ENCODE data around the gene GRIN2A.

Gene GRIN2A

DNA sequence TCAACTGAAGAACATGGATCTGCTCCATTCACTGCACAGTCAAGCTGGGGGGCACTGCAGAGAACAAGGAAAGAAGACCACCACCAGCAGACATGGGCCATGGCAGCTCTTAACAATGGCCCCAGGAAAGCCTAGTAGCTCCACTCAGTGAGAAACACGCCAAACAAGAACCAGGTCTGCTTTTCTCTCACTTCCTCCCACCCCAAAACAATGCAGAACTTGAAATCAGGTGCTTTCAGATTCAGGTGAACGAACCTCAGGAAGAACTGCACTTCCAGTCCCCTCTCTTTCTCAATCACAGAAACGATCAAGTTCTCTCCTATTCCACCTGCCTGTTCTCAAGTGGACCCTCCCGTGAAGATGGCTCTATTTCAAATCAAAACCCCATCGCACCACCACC, 155.6 kb downstream of the GRIN2A start:
- DNase-seq: no peak

DNA sequence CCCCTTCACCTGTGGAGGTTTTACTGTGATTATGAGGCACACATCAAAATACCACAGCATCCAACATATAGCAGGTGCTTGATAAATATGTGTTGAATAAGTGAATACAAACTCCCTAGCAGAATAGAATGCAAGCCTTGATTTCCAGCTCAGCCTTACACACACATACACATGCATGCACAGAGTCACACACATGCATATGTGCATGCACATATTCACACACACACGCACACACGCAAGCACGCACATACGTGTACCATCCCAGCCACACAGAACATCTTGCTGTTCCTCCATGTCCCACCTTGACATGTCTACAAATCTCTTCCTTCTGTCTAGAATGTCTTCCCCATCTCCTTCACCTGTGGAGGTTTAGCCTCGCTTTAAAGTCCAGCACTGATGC, 160.1 kb downstream of the GRIN2A start:
- no peak for DNase-seq

DNA sequence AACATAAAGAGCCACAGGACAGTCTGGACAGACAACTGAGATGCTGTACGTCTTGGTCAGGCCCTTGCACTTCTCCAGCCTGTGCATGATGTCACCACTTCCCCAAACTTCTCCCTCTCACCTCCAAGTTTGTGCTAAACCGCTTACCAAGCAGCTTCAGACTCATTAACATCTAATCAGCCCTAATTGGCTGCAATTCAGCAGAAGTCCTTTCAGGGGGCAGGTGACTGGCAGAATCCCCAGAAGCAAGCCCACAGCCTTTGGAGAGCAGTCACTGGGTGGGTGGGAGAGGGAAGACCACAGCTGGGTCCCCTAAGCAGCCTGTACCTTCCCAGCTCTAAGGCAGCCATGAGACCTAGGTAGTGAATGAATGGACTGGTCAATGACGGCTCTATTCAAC, 161.4 kb downstream of the GRIN2A start:
- no peak for DNase-seq

DNA sequence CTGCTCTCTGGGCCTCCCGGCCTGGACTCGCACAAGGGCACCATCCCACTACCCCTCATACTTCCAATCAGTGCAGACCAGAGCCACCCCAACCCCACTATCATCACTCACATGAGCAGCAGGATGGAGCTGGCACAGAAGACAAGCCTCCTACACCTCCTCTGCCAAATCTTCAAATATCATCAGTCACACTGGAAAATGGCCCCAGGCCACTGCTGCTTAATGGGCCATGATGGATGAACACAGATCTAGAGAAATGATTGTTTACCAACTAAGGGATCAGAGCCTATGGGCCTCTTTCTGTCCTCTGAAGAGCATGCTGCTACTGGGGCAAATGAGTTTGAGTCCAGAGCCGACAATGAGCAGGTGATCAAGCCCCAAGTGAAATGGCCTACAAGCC, 165.5 kb downstream of the GRIN2A start:
- DNase-seq: no peak

DNA sequence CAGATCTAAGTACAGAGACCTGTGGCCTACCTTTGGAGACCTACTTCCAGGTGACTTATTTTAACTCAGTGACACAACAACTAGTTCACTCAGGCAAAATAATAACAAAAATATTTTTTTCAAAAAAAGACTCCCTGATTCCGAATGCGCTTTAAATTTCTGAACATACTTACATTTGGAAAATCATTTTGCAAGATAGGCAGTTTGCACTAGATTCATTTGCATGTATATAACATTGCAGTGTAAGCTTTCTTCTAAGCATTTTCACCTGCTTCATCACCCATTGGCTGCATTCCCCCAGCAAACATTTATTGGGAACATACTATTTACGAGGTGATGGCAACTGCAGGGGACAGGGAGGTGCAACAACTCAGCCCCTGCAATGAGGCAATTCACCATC, 166.8 kb downstream of the GRIN2A start:
- no peak for DNase-seq

DNA sequence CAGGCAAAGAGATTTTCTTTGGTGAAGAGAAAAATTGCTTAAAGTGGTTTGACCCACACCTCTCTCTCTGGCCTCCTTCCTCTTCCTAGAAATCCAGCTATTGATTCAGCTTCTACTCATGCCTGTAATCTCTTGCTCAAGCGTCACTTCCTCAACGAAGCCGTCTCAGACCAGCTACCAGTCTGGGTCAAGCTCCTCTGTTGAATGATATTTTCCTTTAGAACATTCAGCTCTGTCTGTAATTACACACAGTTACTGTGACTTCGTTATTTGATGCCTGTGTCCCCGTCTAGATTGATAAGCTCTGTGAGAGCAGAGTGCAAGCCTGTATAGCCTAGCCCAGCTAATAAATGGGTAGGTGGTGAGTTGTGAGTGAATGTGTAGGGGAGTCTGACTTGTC, 168.5 kb downstream of the GRIN2A start:
- no peak for DNase-seq

DNA sequence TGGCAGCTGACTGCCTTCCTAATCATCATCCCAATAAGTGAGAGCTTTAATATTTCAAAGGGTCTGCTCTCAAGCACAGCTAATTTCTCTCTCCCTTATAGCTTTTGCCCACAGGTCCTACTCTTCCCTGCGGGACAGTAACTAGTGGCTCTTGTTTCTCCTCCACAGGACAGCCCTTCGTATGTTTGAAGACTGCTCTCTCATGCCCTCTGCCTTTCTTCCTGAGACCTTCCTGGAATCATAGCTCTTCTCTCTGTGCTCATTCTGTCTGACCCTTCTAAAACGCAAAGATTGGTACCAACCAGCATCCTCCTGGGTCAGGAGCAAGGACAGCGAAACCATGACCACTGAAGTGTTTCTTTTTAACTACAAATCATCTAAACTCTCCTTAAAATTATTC, 168.9 kb downstream of the GRIN2A start:
- no peak for DNase-seq

DNA sequence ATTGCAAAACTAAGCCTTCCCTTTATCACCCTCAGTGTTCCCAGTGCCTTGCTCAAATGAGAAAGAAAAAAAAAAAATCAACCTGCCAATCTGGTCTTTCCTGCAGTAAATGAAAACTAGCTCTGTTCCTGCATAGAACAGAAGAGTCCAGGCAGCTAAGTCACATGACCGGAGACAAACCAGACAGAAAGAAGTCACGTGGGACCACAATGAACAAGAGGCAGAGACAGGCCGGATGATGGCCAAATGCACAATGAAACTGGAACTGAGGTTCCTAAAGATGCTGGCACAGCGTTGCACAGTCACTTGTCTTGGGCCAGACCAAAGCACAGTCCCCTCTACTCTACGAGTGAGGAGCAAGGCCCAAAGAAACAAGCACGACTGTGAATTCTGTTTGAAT, 172.5 kb downstream of the GRIN2A start:
- no peak for DNase-seq

DNA sequence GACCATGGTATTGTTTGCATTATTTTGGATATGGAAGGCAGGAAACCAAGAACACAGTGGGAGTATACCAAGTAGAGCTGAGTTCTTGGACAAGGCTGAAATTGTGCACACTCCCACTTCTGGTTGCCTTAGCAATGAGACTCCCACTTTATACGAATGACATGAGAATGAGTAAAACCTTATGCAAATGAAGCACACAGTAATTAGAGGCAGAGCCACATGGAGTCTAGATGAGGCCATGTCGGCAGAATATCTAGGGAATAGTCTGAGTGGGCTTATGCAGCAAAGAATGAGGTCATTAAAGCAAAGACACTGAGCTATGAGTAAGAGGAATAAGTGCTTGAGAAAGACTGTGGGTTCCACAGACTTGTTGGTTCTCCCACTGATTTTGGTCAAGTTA, 178.7 kb downstream of the GRIN2A start:
- no peak for DNase-seq

DNA sequence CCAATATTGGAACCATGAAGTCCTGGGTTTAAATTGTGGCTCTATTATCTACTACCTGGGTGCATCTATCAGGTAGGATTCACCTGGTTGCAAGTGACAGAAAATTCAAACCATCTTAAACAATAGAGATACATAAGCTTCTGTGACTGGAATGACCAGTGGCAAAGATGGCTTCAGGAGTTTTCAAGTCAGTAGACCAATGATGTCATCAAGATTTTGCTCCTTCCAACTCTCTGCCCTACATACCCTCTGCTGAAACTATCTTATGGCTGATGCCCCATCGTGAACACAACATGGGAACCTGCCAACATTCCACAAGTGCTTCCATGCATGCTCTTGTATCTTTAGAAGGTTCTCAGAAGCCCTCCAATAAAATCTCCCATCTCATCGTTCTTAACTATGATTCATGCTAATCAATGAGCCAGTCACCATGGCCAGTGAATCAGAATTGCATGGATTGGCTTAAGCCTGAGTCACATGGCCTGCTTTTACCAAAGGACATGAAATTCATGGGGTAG, 180.9 kb downstream of the GRIN2A start:
- no peak for DNase-seq

DNA sequence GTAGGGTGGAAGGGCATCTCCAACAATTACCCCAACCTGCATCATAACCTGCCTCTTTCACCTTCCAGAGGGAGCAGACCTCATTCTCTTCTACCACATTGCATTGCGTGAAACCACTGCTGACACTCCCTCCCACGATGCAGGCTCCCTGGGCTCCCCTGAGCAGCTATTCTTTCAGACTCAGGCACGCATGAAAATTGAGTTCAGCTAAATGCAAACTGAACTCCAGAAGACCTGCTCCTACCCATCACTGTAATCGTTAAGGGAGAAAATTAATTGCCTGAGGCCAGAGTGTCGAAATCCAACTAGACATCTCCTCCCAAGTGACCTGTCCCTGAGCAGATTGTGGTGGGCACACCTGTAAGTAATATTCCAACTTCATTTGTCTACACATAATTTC, 186.0 kb downstream of the GRIN2A start:
- no peak for DNase-seq

DNA sequence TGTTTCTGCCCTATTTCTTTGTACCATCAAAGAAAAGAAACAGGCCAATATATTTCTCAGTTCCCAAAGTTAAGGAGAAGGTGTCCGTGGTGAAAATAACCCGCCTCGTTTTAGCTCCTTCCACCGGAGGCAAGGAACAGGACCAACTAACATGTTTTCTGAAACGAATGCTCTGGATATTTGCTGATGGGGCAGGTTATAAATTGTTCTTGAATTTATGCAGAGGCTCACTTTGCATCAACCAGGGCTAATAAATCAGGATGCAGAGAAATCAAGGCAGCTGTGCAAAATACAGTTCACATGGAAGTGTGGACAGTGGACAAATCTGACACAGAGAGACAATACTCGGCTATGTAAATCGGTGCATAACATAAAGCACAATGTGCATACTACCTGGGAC, 189.8 kb downstream of the GRIN2A start:
- DNase-seq: no peak

DNA sequence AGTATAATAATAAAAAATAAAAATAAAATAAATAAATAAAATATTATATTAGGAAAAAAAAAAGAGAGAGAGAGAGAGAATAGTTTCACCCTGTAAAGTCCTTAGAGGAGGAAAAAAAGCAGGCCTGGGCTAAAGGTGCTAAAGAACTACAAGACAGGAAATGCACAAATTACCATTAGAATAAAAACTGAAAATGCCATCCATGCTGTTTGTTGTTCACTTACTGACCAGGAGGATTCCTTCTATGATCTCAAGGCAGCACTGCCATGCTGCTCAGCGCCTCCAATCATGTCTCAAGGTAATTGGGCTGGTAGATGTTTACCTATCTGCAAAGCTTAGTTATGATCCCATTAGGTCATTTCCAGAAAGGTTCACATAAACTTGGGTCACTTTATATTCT, 201.2 kb downstream of the GRIN2A start:
- no peak for DNase-seq

DNA sequence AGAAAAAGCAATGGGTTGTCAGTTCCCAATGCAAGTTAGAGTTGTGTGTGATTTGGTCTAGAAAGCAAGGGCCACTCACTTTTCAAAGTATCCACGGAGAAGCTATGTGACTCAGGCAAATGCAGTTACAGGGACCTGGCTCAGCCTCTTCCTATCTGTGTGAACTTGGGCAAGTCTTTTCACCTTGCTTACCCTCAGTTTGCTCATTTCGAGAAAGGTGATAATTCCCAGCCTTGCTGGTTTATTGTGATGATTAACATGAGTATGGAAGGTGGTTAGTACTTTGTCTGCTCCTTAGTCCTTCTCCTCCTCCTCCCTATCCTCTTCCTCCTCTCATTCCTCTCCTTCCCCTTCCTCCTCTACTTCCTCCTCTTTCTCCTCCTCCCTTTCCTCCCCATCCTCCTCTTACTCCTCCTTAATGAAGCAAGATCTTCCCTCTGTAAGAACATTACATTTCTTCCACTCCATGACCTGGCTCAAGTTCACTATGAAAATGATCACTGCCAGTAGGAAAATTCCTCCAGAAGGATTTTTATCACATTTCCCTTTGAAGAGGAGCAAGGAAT, 204.0 kb downstream of the GRIN2A start:
- no peak for DNase-seq

DNA sequence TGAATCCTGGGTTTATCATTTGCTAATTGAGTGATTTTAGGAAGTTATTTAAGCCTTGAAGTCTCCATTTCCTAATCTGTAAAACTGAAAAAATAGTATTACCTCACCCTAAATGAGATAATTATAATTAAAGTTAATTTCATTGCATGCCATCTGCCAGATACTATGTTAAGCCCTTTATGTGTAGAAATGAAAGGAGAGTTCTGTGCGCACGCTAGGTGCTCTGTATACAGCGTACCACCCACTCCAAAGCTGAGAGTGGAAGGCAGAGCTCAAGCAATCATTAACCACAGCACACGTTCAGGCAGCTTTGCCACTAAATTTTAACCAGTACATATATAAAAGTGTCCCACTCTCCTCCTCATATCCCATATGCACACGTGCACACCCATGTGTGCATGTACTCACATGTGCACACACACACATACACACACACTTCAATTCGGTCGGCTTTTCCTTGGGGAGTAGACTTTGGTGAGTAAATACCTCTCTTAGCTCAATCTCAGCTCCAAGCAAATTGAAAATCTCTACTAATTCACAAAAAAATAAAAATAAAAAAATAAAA, 204.8 kb downstream of the GRIN2A start:
- DNase-seq: no peak

DNA sequence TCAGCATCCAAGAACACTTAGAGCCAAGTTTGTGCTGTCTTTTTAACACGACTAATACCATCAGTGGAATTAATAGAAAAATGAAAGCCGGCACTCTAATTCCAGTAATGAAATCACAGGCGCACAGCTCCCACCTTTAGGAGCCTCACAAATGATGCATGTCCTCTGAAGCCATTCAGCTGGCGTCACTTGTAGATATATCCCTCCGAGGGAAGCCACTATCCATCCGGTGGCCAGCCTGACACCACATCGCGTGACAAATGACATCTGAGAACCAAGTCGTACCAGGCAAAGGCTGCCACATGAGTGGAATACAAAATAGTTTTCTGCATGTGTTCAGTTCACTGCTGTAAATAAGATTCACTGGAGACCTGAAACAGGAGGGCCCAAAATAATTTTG, 205.6 kb downstream of the GRIN2A start:
- DNase-seq: no peak

DNA sequence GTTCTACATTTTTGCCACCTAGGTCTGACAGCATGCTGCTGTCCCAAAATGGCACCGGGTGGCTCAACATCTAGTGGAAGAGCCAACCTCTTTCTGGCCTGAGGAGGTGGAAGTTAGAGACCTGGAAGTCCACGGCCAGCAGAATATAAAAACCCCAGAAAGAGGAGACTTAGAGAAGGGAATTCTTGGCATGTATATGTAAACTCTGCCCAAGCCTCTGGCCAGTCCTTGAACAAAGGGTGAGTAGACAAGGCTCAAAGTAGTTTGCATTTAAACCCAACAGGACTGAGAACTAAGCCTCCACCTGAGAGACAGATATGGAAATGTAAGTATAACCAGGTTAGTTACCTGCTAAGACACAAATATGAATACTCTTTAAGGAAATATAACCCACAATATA, 210.3 kb downstream of the GRIN2A start:
- DNase-seq: no peak

DNA sequence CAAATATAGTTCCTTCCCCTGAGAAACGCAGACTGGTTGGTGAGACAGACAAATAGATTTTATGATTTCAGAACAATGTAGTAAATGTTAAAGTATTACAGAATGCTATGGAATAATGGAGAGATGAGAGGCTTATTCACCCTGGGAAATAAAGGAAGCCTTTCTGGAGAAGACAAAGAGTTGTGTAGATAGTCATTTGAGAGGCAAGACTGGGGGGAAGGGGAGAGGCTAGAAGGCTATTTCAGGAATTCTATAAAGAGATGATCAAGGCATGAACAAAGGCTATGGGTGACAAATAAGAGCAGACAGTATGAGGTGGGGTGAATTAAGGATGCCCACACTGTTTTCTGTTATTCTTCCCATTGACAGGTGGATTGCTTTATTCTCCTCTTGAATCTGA, 211.4 kb downstream of the GRIN2A start:
- no peak for DNase-seq

DNA sequence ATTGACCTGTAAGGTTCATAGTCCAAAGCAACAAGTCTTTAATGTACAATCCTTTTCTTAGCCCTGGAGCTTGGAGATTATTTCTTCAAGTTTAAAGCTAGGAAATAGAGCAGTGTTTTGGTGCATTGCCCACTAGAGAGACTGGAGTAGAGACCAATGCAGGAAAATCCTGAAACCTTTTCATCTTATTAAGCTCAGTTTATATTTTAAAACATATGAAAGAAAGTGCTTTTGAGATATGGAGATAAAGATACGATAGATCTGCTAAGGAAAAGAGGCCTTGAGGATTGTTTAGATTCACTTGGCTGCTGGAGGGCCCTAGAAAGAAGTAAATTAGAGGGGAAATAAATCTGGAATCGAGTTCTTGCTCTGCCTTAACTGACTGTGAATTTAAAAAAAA, 212.0 kb downstream of the GRIN2A start:
- DNase-seq: no peak

DNA sequence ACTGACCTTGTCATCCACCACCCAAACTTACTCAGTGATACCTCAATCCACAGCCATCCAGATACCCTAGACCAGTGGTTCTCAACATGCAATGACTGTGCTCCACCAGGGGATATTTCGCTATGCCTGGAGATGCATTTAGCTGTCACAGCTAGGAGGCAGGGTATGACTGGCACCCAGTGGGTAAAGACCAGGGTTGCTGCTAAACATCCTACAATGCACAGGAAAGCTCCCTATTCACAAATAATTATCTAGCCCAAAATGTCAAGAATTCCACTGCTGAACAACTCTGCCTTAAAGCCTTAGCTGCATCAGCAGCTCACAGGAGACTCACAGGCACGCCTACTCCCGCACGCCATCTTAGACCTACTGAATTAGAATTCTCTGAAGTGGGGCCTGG, 212.6 kb downstream of the GRIN2A start:
- no peak for DNase-seq

DNA sequence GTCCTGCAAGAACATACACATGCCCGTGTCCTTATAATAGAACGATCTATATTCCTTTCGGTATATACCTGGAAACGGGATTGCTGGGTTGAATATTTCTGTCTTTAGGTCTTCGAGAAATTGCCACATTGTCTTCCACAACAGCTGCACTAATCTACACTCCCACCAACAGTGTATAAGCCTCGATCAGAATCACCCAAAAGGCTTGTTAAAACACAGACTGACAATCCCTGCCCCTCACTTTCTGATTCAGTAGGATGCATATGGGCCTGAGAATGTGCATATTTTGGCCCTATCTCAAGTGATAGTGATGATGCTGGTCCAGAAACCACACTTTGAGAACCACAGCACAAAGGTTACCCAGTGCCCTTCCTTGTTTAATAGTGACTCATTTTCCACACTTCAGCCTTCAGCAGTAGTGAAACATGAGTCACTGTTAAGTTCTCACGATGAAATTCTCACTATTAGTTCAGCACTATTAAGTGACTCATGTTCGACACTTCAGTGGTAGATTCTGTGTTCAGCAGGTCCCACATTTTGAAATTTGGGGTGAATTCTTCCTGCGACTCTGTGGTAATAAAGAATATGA, 215.6 kb downstream of the GRIN2A start:
- DNase-seq: no peak

DNA sequence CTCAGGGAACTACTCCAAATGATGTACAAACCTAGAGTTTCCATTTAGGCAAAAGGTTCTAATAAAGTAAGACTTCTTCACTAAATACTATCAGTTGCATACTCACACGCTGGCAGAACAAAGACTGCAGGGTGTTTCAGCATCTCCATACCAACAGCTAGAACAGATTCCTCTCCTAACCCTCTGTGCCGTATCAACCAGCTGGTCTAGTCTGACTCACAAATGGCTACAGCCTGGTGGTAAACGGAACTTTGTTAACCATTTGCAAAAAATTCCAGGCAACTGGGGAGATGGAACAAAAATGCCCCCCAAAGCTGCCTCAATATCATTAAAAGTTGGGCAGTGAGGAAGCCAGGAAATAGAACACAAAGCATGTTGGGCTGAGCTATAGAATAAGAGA, 217.1 kb downstream of the GRIN2A start:
- no peak for DNase-seq

DNA sequence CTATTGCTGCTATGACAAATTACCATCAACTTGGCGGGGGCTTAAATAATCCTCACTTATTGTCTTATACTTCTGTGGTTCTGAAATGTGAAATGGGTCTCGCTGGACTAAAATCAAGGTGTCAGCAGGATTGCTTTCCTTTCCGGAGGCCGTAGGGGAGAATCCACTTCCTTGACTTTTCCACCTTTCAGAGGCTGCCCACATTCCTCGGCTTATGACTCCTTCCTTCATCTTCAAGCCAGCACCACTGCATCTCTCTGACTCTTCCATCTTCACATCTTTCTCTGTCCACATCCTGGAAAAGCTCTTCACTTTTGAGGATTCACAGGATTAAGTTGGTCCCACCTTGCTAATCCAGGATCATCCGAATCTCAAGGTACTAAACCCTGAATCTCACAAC, 217.8 kb downstream of the GRIN2A start:
- DNase-seq: no peak

DNA sequence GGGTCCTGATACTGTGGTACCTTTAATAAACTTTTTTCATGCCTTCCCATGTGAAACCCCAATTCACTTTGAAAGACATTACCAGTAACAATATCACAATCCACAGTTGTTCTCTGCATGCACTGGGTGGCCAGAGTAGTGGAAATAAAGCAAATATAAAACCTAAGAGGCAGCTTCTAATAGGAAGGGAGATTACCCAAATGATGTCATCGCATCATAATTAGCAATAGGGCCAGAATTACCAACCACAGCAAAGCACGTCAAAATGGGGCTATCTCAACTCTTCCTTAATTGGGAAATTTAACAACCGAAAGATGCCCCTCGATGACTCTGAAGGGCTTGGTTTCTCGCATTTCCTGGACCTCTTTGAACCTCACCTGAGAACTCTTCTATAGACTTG, 224.8 kb downstream of the GRIN2A start:
- no peak for DNase-seq

DNA sequence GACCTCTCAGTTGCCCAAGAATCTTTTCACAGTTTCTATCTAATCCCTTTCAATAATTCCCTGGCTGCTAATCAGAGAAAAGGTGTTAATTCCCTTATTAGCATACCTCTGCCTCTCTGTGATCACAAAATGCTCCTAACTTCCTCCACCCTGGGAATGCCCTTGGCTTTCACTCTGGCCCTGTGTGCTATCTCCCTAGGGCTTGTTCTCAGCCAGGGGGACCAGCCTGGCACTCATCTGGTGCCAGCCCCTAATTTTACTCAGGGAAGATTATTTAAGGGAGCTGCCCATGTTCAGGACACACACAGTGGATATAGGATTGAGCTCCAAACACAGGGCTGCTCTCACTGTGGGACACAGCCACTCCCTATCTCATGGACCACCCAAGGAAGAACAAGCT, 225.2 kb downstream of the GRIN2A start:
- no peak for DNase-seq
